Activated CD4-positive, alpha-beta T cell treated with anti-CD3 and anti-CD28 coated beads for 36 hours (primary cell): Measurements from ENCODE around the gene SLC35E2B. TPM values are rescaled to one million over a fixed set of nuclear protein-coding genes. Genes with fewer than 3 reads are reported as not detected.

Experiments used
- ATAC-seq: fragments of 200-7000 bp; cut with Tn5 transposase; one replicate; pipeline ENCODE4 v1.10.0; 2021; ENCODE audit warnings: mild to moderate bottlenecking, moderate library complexity
- CTCF ChIA-PET: fragments of 350-600 bp; sonication (Branson Sonifier 250); formaldehyde crosslinking; loops from one replicate; lab custom pipeline; 2021; ENCODE audit warnings: antibody characterized with exemption; lab: Charles Lee
- POLR2A ChIA-PET: fragments of 350-600 bp; sonication (Branson Sonifier 250); formaldehyde crosslinking; loops from one replicate; lab custom pipeline; 2021; ENCODE audit warnings: antibody characterized with exemption, inconsistent platforms; lab: Charles Lee
- DNase-seq: peaks from one replicate; pipeline ENCODE4 v3.0.0-alpha.2; 2020
- H3K27ac Mint-ChIP-seq: one replicate; pipeline ENCODE4 v1.8.0; 2021; ENCODE audit warnings: mixed read lengths
- H3K27me3 Mint-ChIP-seq: one replicate; pipeline ENCODE4 v1.8.0; 2021; ENCODE audit warnings: mixed read lengths
- H3K36me3 Mint-ChIP-seq: one replicate; pipeline ENCODE4 v1.8.0; 2021; ENCODE audit warnings: low read depth, mixed read lengths
- H3K4me1 Mint-ChIP-seq: one replicate; pipeline ENCODE4 v1.8.0; 2021; ENCODE audit warnings: mixed read lengths
- H3K4me3 Mint-ChIP-seq: one replicate; pipeline ENCODE4 v1.8.0; 2021; ENCODE audit warnings: mild to moderate bottlenecking, moderate library complexity, mixed read lengths
- H3K9me3 Mint-ChIP-seq: one replicate; pipeline ENCODE4 v1.8.0; 2021; ENCODE audit warnings: low read depth, mixed read lengths
- intact Hi-C, 2 experiments: fragments of 100-400 bp; cut with DNase I in 1 of 2; cut with micrococcal nuclease in 1 of 2; formaldehyde crosslinking; loops; one replicate each; pipeline versions ENCODE4 v1.14.2 to v1.15.1; 2022 to 2024; cut with DNase I, micrococcal nuclease
- total RNA-seq, 2 experiments: library from RNA; stranded (reverse); gene quantifications; one replicate each; pipeline ENCODE4 v1.2.3, GENCODE V29; 2021

SLC35E2B gene
- total RNA-seq, 2 experiments from 2014 or later: 24.2 to 27.6 TPM

DNA sequence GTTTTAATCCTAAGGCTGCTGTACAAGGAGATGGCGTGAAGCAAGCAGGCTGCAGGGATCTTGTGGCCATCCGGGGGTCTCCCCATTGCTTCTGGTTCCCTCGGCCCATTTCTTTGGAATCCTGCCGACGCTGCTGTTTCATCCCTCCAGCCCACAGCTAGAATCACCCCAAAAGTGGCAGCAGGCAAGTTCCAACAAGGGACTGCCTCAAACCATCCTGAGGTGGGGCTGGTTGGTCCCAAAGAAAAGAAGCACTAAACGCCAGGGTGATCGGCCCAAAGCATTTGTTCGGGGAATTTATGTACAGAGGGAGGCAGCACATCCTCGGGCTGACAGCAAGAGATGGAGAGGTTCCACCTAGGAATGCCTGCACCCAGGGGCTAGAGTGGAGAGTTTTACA is 81.8 kb downstream of the SLC35E2B start:
- POLR2A ChIA-PET: no interaction called here
- CTCF ChIA-PET: interaction anchor here (1.2 kb wide), 1 partner anchor 51 kb away, joined by 3 read pairs; no protein-coding TSS in a partner anchor
- DNase-seq: no peak
- ATAC-seq: no peak
- H3K4me1 Mint-ChIP-seq: peaks cover 27% of the 10 kb centered on the region
- no peaks in the 10 kb centered on the region for H3K27me3 Mint-ChIP-seq
- H3K36me3 Mint-ChIP-seq: peaks cover 12% of the 10 kb centered on the region
- no peak overlapping the region for H3K27ac Mint-ChIP-seq
- H3K4me3 Mint-ChIP-seq: no peak overlapping the region
- no peaks in the 10 kb centered on the region for H3K9me3 Mint-ChIP-seq
- intact Hi-C loops: loop anchor here in 1 of 2 experiments (10.0 kb wide), 1 partner anchor 336 kb away; the partner anchor contains the start of gene UBE2J2

DNA sequence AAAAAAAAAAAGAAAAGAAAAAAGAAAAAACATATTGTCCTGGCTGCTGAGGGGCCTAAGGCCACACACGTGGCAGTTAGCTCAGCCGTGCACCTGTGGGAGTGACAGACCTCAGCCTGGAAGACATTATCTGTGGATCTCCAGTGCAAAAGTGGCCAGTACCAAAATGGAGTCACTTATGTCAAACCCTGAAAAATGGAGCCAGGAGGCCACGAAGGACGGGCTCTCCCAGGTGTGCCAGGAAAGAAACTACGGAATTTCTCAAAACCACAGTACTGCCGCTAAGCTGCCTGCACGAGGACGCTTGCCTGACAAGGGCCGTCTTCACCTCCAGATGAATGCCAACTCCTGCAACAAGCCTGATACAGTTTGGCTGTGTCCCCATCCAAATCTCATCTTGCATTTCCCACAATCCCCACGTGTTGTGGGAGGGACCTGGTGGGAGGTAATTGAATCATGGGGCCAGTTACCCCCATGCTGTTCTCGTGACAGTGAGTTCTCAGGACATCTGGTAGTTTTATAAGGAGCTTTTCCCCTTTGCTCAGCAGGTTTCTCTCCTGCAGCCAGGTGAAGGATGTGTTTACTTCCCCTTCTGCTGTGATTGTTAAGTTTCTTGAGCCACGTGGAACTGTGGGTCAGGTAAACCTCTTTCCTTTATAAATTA is 82.6 kb downstream of the SLC35E2B start:
- Mint-ChIP-seq H3K4me3 (no peak overlapping the region), H3K27ac (no peak overlapping the region), H3K27me3 (no peaks in the 10 kb centered on the region), H3K4me1 (peaks cover 27% of the 10 kb centered on the region), H3K9me3 (no peaks in the 10 kb centered on the region), H3K36me3 (peaks cover 12% of the 10 kb centered on the region)
- intact Hi-C loops: loop anchor here in 1 of 2 experiments (10.0 kb wide), 1 partner anchor 335 kb away; the partner anchor contains the start of gene UBE2J2
- CTCF ChIA-PET: interaction anchor here (1.0 to 1.2 kb wide), 2 partner anchors 50 to 211 kb away, joined by 3 read pairs; partner anchors contain the start of gene CCNL2
- POLR2A ChIA-PET: no interaction called here
- no peak for DNase-seq
- ATAC-seq: no peak

Other genes starting within 250 kb of the SLC35E2B start
- under 1 TPM; 0.30 to 0.39 TPM for gene ATAD3C, start 243.1 kb downstream of the SLC35E2B start, total RNA-seq
- 10 to 100 TPM; 26.2 to 39.2 TPM for gene ATAD3B, start 221.0 kb downstream of the SLC35E2B start, total RNA-seq
- gene ATAD3A, start 180.6 kb downstream of the SLC35E2B start, total RNA-seq: 10 to 100 TPM; 39.9 to 42.9 TPM
- gene TMEM240, start 152.2 kb downstream of the SLC35E2B start, total RNA-seq: under 1 TPM; 0.42 to 0.46 TPM
- gene SSU72, start 117.9 kb downstream of the SLC35E2B start, total RNA-seq: 100 to 1,000 TPM; 105 to 123 TPM
- 1 to 10 TPM; 1.7 to 1.9 TPM for gene FNDC10, start 92.7 kb downstream of the SLC35E2B start, total RNA-seq
- gene MIB2, start 77.3 kb downstream of the SLC35E2B start, total RNA-seq: 10 to 100 TPM; 37.1 TPM
- gene MMP23B, start 60.6 kb downstream of the SLC35E2B start, total RNA-seq: 1 to 10 TPM in 1 of 2 experiments, under 1 TPM in 1; 0.77 to 1.2 TPM
- gene CDK11B, start 33.8 kb downstream of the SLC35E2B start, total RNA-seq: 10 to 100 TPM; 36.3 to 38.8 TPM
- gene CDK11A, start 31.6 kb upstream of the SLC35E2B start, total RNA-seq: 10 to 100 TPM; 44.3 to 50.5 TPM
- 10 to 100 TPM; 53.1 to 56.2 TPM for gene NADK, start 85.7 kb upstream of the SLC35E2B start, total RNA-seq
- 100 to 1,000 TPM; 347 to 669 TPM for gene GNB1, start 198.3 kb upstream of the SLC35E2B start, total RNA-seq
- gene CALML6, start 222.5 kb upstream of the SLC35E2B start, total RNA-seq: under 1 TPM; 0.21 to 0.81 TPM
- gene TMEM52, start 226.5 kb upstream of the SLC35E2B start, total RNA-seq: 1 to 10 TPM in 1 of 2 experiments, under 1 TPM in 1; 0.88 to 1.1 TPM